Mucosa of gallbladder (tissue), 1 donor: ENCODE results near the gene NOD1. TPM values are rescaled to one million over a fixed set of nuclear protein-coding genes. Genes with fewer than 3 reads are reported as not detected.

ENCODE experiments used
- total RNA-seq: library from RNA; stranded (reverse); gene quantifications from one replicate; pipeline ENCODE4 v1.2.1, GENCODE V29; 2021
- donor health status: DM: no; HTN: no; CAD: no.

The NOD1 gene
- total RNA-seq, 1 donor from 2014 or later: 12.7 TPM

Other genes starting within 250 kb of the NOD1 start
- gene ZNRF2, start 194.2 kb downstream of the NOD1 start, total RNA-seq: 32.8 TPM
- gene GGCT, start 26.0 kb upstream of the NOD1 start, total RNA-seq: 69.5 TPM
- 51.7 TPM for gene GARS1, start 116.1 kb upstream of the NOD1 start, total RNA-seq
- gene CRHR2, start 203.7 kb upstream of the NOD1 start, total RNA-seq: 0.12 TPM